ENCODE data around the gene TNP2.
"Not testable (repeated sequence)": the region's sequence is repeated elsewhere in the genome, so short reads cannot be mapped to it uniquely, and the experiment has no call there.

The TNP2 gene

GRCh38 chr16:11299865-11300559 is 30.9 kb upstream of the TNP2 start:
- no peak for DNase-seq

- not testable (repeated sequence) for DNase-seq
Observed at GRCh38 chr16:11298950-11299547, 29.9 kb upstream of the TNP2 start.

- no peak for DNase-seq
Observed at GRCh38 chr16:11298143-11298900, 29.2 kb upstream of the TNP2 start.

- peak; percentile 66 for DNase-seq
Observed at GRCh38 chr16:11297492-11298142, 28.5 kb upstream of the TNP2 start.

- DNase-seq, result no peak
Observed at GRCh38 chr16:11296706-11297491, 27.8 kb upstream of the TNP2 start.

GRCh38 chr16:11296351-11296705 is 27.2 kb upstream of the TNP2 start:
- no peak for DNase-seq

GRCh38 chr16:11295672-11296071 is 26.5 kb upstream of the TNP2 start:
- DNase-seq, result no peak

GRCh38 chr16:11292076-11292748 is 23.1 kb upstream of the TNP2 start:
- DNase-seq, result no peak

- no peak for DNase-seq
Observed at GRCh38 chr16:11291091-11291703, 22.1 kb upstream of the TNP2 start.

- DNase-seq, result no peak
Observed at GRCh38 chr16:11290102-11290893, 21.2 kb upstream of the TNP2 start.

GRCh38 chr16:11289696-11290095 is 20.6 kb upstream of the TNP2 start:
- DNase-seq, result not testable (repeated sequence)

- DNase-seq, result no peak
Observed at GRCh38 chr16:11289202-11289601, 20.1 kb upstream of the TNP2 start.

- no peak for DNase-seq
Observed at GRCh38 chr16:11285842-11286241, 16.7 kb upstream of the TNP2 start.

- DNase-seq, result no peak
Observed at GRCh38 chr16:11283820-11284248, 14.7 kb upstream of the TNP2 start.

GRCh38 chr16:11280616-11281522 is 11.7 kb upstream of the TNP2 start, which contains the start of gene PRM1:
PRM1 (minus strand) TSS chr16:11281330; CDS start chr16:11281238, 92 bp downstream.
- no peak for DNase-seq

- DNase-seq, result no peak
Observed at GRCh38 chr16:11278681-11279628, 9.8 kb upstream of the TNP2 start.

GRCh38 chr16:11277607-11278337 is 8.6 kb upstream of the TNP2 start:
- no peak for DNase-seq

Data from activated naive CD4-positive, alpha-beta T cell treated with Interleukin-2 at 50 U/mL for 16 hours (primary cell).